GM19455 (cell line): ENCODE measurements around the gene NT5C2.
"Not testable (repeated sequence)": the region's sequence is repeated elsewhere in the genome, so short reads cannot be mapped to it uniquely, and the experiment has no call there.

Experiments
- ATAC-seq: cut with Tn5 transposase; IDR thresholded peaks from one replicate; pipeline ENCODE4 v1.9.1; 2021; ENCODE audit not compliant: unreplicated experiment

NT5C2 gene

GRCh38 chr10:103095005-103095404, 98.1 kb downstream of the NT5C2 start:
- no peak for ATAC-seq

- no peak for ATAC-seq
Measured at GRCh38 chr10:103090911-103091310, 102.2 kb downstream of the NT5C2 start.

- ATAC-seq, result no peak
Measured at GRCh38 chr10:103089493-103089892, 103.6 kb downstream of the NT5C2 start.

GRCh38 chr10:103086799-103087198, 106.3 kb downstream of the NT5C2 start:
- ATAC-seq, result no peak

- ATAC-seq, result no peak
Measured at GRCh38 chr10:103086261-103086660, 106.8 kb downstream of the NT5C2 start.

GRCh38 chr10:103083977-103084320, 109.1 kb downstream of the NT5C2 start:
- ATAC-seq, result no peak

- ATAC-seq, result no peak
Measured at GRCh38 chr10:103083266-103083976, 109.7 kb downstream of the NT5C2 start.

GRCh38 chr10:103082683-103083082, 110.4 kb downstream of the NT5C2 start:
- ATAC-seq, result no peak

- no peak for ATAC-seq
Measured at GRCh38 chr10:103080891-103081581, 112.0 kb downstream of the NT5C2 start.

GRCh38 chr10:103079946-103080345, 113.1 kb downstream of the NT5C2 start:
- no peak for ATAC-seq

- ATAC-seq, result no peak
Measured at GRCh38 chr10:103079100-103079499, 114.0 kb downstream of the NT5C2 start.

- ATAC-seq, result no peak
Measured at GRCh38 chr10:103078676-103079075, 114.4 kb downstream of the NT5C2 start.

GRCh38 chr10:103078309-103078615, 114.8 kb downstream of the NT5C2 start:
- no peak for ATAC-seq

- ATAC-seq, result no peak
Measured at GRCh38 chr10:103077491-103078308, 115.4 kb downstream of the NT5C2 start.

GRCh38 chr10:103077020-103077419, 116.1 kb downstream of the NT5C2 start:
- ATAC-seq, result no peak

- no peak for ATAC-seq
Measured at GRCh38 chr10:103072891-103073290, 120.2 kb downstream of the NT5C2 start.

- no peak for ATAC-seq
Measured at GRCh38 chr10:103072276-103072675, 120.8 kb downstream of the NT5C2 start.

- peak; percentile 61 for ATAC-seq
Measured at GRCh38 chr10:103069453-103070331, 123.4 kb downstream of the NT5C2 start.

GRCh38 chr10:103067956-103068355, 125.1 kb downstream of the NT5C2 start:
- ATAC-seq, result no peak

- ATAC-seq, result no peak
Measured at GRCh38 chr10:103067484-103067883, 125.6 kb downstream of the NT5C2 start.

GRCh38 chr10:103067099-103067477, 126.0 kb downstream of the NT5C2 start:
- ATAC-seq, result not testable (repeated sequence)
